Measurements from ENCODE around the gene CADM1.

GRCh38 chr11:115141231-115142114 lies 362.7 kb downstream of the CADM1 start:
- TF ChIP-seq CTCF (IDR thresholded peaks at IDR 0.05) (no peak), EP300 (IDR thresholded peaks at IDR 0.05) (no peak), POLR2AphosphoS5 (IDR thresholded peaks at IDR 0.05) (no peak), POLR2A (IDR thresholded peaks at IDR 0.05) (no peak)
